HepG2 (cell line): ENCODE measurements around the gene ARVCF. TPM values are rescaled to one million over a fixed set of nuclear protein-coding genes. Genes with fewer than 3 reads are reported as not detected.

Experiments
- ATAC-seq: fragments of 200-7000 bp; cut with Tn5 transposase; 3 replicates; pipeline ENCODE4 v1.9.1; 2020; ENCODE audit warnings: mild to moderate bottlenecking, moderate library complexity
- BruUV-seq: library from RNA; stranded (reverse); fragments of 400-500 nt; replicated peaks from 2 replicates; lab custom pipeline; 2021; lab: Mats Ljungman, UMichigan
- CTCF ChIA-PET: fragments of 300-600 bp; formaldehyde crosslinking; extraction: SDS; loops from one replicate; lab custom pipeline; 2021; ENCODE audit warnings: low total read pairs, inconsistent platforms, low intra/inter-chr PET ratio; lab: Yijun Ruan, JAX
- POLR2A ChIA-PET: fragments of 350-600 bp; sonication (Branson Sonifier 250); formaldehyde crosslinking; loops from one replicate; lab custom pipeline; 2020; ENCODE audit warnings: antibody characterized with exemption, inconsistent platforms; lab: Yijun Ruan, JAX
- DNase-seq: peaks from one replicate; pipeline ENCODE4 v3.0.0-alpha.2; 2015; ENCODE audit warnings: low spot score
- FAIRE-seq: peaks from 3 replicates; lab custom pipeline; 2011; peaks lifted over from hg19 to GRCh38; lab: Jason Lieb, UNC
- H2AFZ ChIP-seq: one replicate; pipeline ENCODE4 v1.6.1; 2011; ENCODE audit warnings: low read length, inconsistent platforms
- H3K27ac ChIP-seq: fragments of 300-600 bp; 3 replicates; pipeline ENCODE4 v1.8.0; 2011; ENCODE audit warnings: mixed run types, mild to moderate bottlenecking, mixed read lengths, low read length, inconsistent platforms; ENCODE audit not compliant: insufficient read depth; ENCODE audit errors: extremely low read length
- H3K27me3 ChIP-seq, 2 experiments: fragments of 200-600 bp in 1 of 2; 2 replicates in 1 of 2; 3 replicates in 1 of 2; pipeline versions ENCODE4 v1.6.0 to v1.8.0; 2011; ENCODE audit warnings: low read length in 2 of 2, mild to moderate bottlenecking in 2 of 2, moderate library complexity in 2 of 2, inconsistent platforms in 1 of 2; ENCODE audit not compliant: insufficient read depth in 2 of 2, control insufficient read depth in 1 of 2
- H3K36me3 ChIP-seq, 2 experiments: fragments of 200-600 bp in 1 of 2; replicated peaks in 1 of 2; 2 replicates in 1 of 2; 3 replicates in 1 of 2; pipeline versions ENCODE4 v1.5.1 to v1.8.0; 2011; ENCODE audit warnings: low read length in 2 of 2, inconsistent platforms in 1 of 2; ENCODE audit not compliant: insufficient read depth in 2 of 2, control insufficient read depth in 1 of 2
- H3K4me1 ChIP-seq: 2 replicates; pipeline ENCODE4 v1.5.1; 2012; ENCODE audit warnings: low read length, inconsistent platforms; ENCODE audit not compliant: insufficient read depth
- H3K4me2 ChIP-seq: 2 replicates; pipeline ENCODE4 v1.6.0; 2011; ENCODE audit warnings: low read depth, low read length, inconsistent platforms
- H3K4me3 ChIP-seq, 3 experiments: fragments of 200-600 bp in 1 of 3; sonication (generic), shearing (Covaris generic) in 1 of 3; replicated peaks in 1 of 3; 2 replicates each; pipeline ENCODE4 v1.5.1; 2011 to 2016; ENCODE audit warnings: low read length in 3 of 3, inconsistent platforms in 2 of 3, low read depth in 2 of 3, mild to moderate bottlenecking in 2 of 3, control low read depth in 1 of 3, mixed read lengths in 1 of 3; ENCODE audit not compliant: insufficient read depth in 1 of 3
- H3K79me2 ChIP-seq: one replicate; pipeline ENCODE4 v1.6.1; 2011; ENCODE audit warnings: low read length, inconsistent platforms; ENCODE audit not compliant: insufficient read depth
- H3K9ac ChIP-seq: 2 replicates; pipeline ENCODE4 v1.6.0; 2011; ENCODE audit warnings: mild to moderate bottlenecking, low read depth, low read length, inconsistent platforms; ENCODE audit not compliant: insufficient read depth
- H3K9me3 ChIP-seq: 2 replicates; pipeline ENCODE4 v1.5.1; 2012; ENCODE audit warnings: mild to moderate bottlenecking, low read length
- H4K20me1 ChIP-seq: 2 replicates; pipeline ENCODE4 v1.6.0; 2011; ENCODE audit warnings: inconsistent platforms, mild to moderate bottlenecking, low read length, moderate library complexity; ENCODE audit not compliant: insufficient read depth
- GMEB1 ChIP-seq: sonication (generic); formaldehyde crosslinking; IDR thresholded peaks from 2 replicates; pipeline ENCODE4 v1.5.1; 2020; ENCODE audit warnings: missing genetic modification reagents, mild to moderate bottlenecking, borderline replicate concordance
- HMGA1 ChIP-seq: sonication (generic); formaldehyde crosslinking; conservative IDR thresholded peaks from 2 replicates; pipeline ENCODE4 v1.4.0; 2020; ENCODE audit warnings: missing genetic modification reagents
- IRF9 ChIP-seq: sonication (generic); formaldehyde crosslinking; IDR thresholded peaks from 2 replicates; pipeline ENCODE4 v1.8.0; 2022; ENCODE audit warnings: missing genetic modification reagents, mild to moderate bottlenecking, borderline replicate concordance
- LBX2 ChIP-seq: sonication (generic); formaldehyde crosslinking; IDR thresholded peaks from 2 replicates; pipeline ENCODE4 v1.5.0; 2020; ENCODE audit warnings: missing genetic modification reagents, mild to moderate bottlenecking, borderline replicate concordance
- MBD4 ChIP-seq: IDR thresholded peaks from 2 replicates; pipeline ENCODE4 v1.6.1; 2012; ENCODE audit warnings: low read length, inconsistent platforms, borderline replicate concordance
- NFE2L1 ChIP-seq: sonication (generic); formaldehyde crosslinking; IDR thresholded peaks from 2 replicates; pipeline ENCODE4 v1.4.0; 2020; ENCODE audit warnings: missing genetic modification reagents, mild to moderate bottlenecking, borderline replicate concordance
- NFRKB ChIP-seq: fragments of 450-650 bp; IDR thresholded peaks from 2 replicates; pipeline ENCODE4 v1.6.1; 2017
- PBX2 ChIP-seq: IDR thresholded peaks from 2 replicates; pipeline ENCODE4 v1.6.1; 2016; ENCODE audit warnings: control low read depth
- PLSCR1 ChIP-seq: sonication (generic); formaldehyde crosslinking; IDR thresholded peaks from 2 replicates; pipeline ENCODE4 v1.5.0; 2020; ENCODE audit warnings: missing genetic modification reagents, mild to moderate bottlenecking, borderline replicate concordance
- SOX13 ChIP-seq, 3 experiments: fragments of 450-650 bp in 1 of 3; sonication (generic) in 1 of 3; formaldehyde crosslinking in 1 of 3; IDR thresholded peaks in 2 of 3; conservative IDR thresholded peaks in 1 of 3; 2 replicates each; pipeline versions ENCODE4 v1.5.0 to v1.6.1; 2016 to 2020; ENCODE audit warnings: antibody characterized with exemption in 1 of 3, mild to moderate bottlenecking in 1 of 3, missing compliant biosample characterization in 1 of 3, missing genetic modification reagents in 1 of 3, moderate library complexity in 1 of 3
- SP5 ChIP-seq: IDR thresholded peaks from 2 replicates; pipeline ENCODE4 v1.6.1; 2016; ENCODE audit warnings: low read depth, borderline replicate concordance
- SUZ12 ChIP-seq: fragments of 150-350 bp; IDR thresholded peaks from 2 replicates; pipeline ENCODE4 v1.6.1; 2014; ENCODE audit warnings: low read depth, low read length
- ZFP41 ChIP-seq: sonication (generic); formaldehyde crosslinking; IDR thresholded peaks from 2 replicates; pipeline ENCODE4 v1.4.0; 2020; ENCODE audit warnings: mild to moderate bottlenecking, missing genetic modification reagents, borderline replicate concordance
- ZNF180 ChIP-seq: sonication (generic); formaldehyde crosslinking; IDR thresholded peaks from 2 replicates; pipeline ENCODE4 v1.4.0; 2020; ENCODE audit warnings: low read depth, missing genetic modification reagents, borderline replicate concordance
- ZNF598 ChIP-seq: sonication (generic); formaldehyde crosslinking; IDR thresholded peaks from 2 replicates; pipeline ENCODE4 v1.5.1; 2020; ENCODE audit warnings: mild to moderate bottlenecking, missing genetic modification reagents, borderline replicate concordance
- ZNF629 ChIP-seq: sonication (generic); formaldehyde crosslinking; conservative IDR thresholded peaks from 2 replicates; pipeline ENCODE4 v1.5.0; 2020; ENCODE audit warnings: missing genetic modification reagents
- WGBS: methylation state at CpG from one replicate; pipeline ENCODE4 v1.1.6; 2017; ENCODE audit warnings: low lambda C conversion rate; 5-methylcytosine and 5-hydroxymethylcytosine counted together
- in situ Hi-C: cut with HindIII; loops from 2 replicates; pipeline ENCODE4 v1.10.0; 2017; ENCODE audit warnings: low pct_unique_long_range_greater_than_20kb; ENCODE audit not compliant: extremely low pct_ligation_motif_present
- intact Hi-C: fragments of 100-400 bp; cut with micrococcal nuclease; formaldehyde crosslinking; loops from one replicate; pipeline ENCODE4 v1.10.0; 2022; ENCODE audit not compliant: unreplicated experiment
- polyA plus RNA-seq, 8 experiments: library from polyadenylated mRNA; depleted of rRNA in 3 of 8; stranded (reverse) in 7 of 8; unstranded in 1 of 8; fragments of >200 nt; fragmentation: Illumina TruSeq in 4 of 8; extraction: Trizol in 4 of 8; gene quantifications; 2 replicates each; pipeline versions ENCODE4 v1.2.1 to v1.2.3, GENCODE V29; 2011 to 2016; ENCODE audit warnings: low read depth in 4 of 8, missing spikeins in 1 of 8, mixed read lengths in 1 of 8; ENCODE audit not compliant: insufficient read depth in 1 of 8
- total RNA-seq, 5 experiments: library from RNA; depleted of rRNA; stranded (reverse); fragments of >200 nt; fragmentation: Illumina TruSeq; extraction: Trizol; gene quantifications; 2 replicates each; pipeline ENCODE4 v1.2.3, GENCODE V29; 2016; ENCODE audit warnings: low read depth in 1 of 5

The ARVCF gene
- total and polyA plus RNA-seq, 2 of the 13 experiments (the other 11 are each of a cell fraction or from before 2014, with no cell fraction given), result 16.4 to 17.7 TPM

- Histone ChIP-seq H4K20me1 (no peaks in the 10 kb centered on the region), H3K27me3 (no peaks in the 10 kb centered on the region), H3K27ac (no peak overlapping the region), H2AFZ (no peak overlapping the region), H3K4me2 (no peak overlapping the region), H3K9me3 (no peaks in the 10 kb centered on the region), H3K79me2 (no peaks in the 10 kb centered on the region), H3K4me3 (no peak overlapping the region), H3K4me1 (no peaks in the 10 kb centered on the region), H3K9ac (no peak overlapping the region), H3K36me3 (peaks cover 2 to 12% of the 10 kb centered on the region in 2 experiments; a peak in 3 of 5 replicates)
- intact Hi-C loops (no loop called here), in situ Hi-C loops (no loop called here)
- TF ChIP-seq IRF9, result no peak
- TF ChIP-seq ZNF598 (CRISPR knock-in tag), result no peak
- TF ChIP-seq ZFP41, result no peak
- TF ChIP-seq NFE2L1, result no peak
- TF ChIP-seq NFRKB, result no peak
- TF ChIP-seq SOX13 (IDR thresholded peaks at IDR 0.05), result no peak
- no peak for TF ChIP-seq SOX13 (CRISPR knock-in tag; conservative IDR thresholded peaks at IDR 0.05 in 1 of 2, IDR thresholded peaks at IDR 0.05 in 1 of 2)
- TF ChIP-seq MBD4, result no peak
- no peak for TF ChIP-seq ZNF180
- no peak for TF ChIP-seq SP5 (CRISPR knock-in tag)
- TF ChIP-seq GMEB1 (CRISPR knock-in tag), result no peak
- TF ChIP-seq ZNF629 (CRISPR knock-in tag), result no peak
- no peak for TF ChIP-seq SUZ12
- TF ChIP-seq HMGA1 (CRISPR knock-in tag), result no peak
- no peak for TF ChIP-seq LBX2 (CRISPR knock-in tag)
- no peak for TF ChIP-seq PLSCR1 (CRISPR knock-in tag)
- no peak for TF ChIP-seq PBX2 (CRISPR knock-in tag)
- WGBS, result 96% methylated on average over 25 of the region's 25 CpGs
- CTCF ChIA-PET, result no interaction called here
- no peak for DNase-seq
- POLR2A ChIA-PET, result no interaction called here
- BruUV-seq, result no TSS peak
- no peak for ATAC-seq
- FAIRE-seq, result no peak
These were observed 20.1 kb upstream of the ARVCF start for GRCh38 chr22:20036535-20037392.
